Cardiac muscle cell (in vitro differentiated cells and primary cell): ENCODE data around the gene NCAPD2. TPM values are rescaled to one million over a fixed set of nuclear protein-coding genes. Genes with fewer than 3 reads are reported as not detected.

ENCODE experiments used
- DNase-seq, 2 donors: peaks; one replicate each; pipeline versions ENCODE4 v3.0.0 to v3.0.0-alpha.2; 2010 to 2017; ENCODE audit warnings: low read depth in 1 of 2, low spot score in 1 of 2
- H3K27ac ChIP-seq: fragments of 200-600 bp; sonication (generic); 2 replicates; pipeline ENCODE4 v1.5.1; 2016
- H3K27me3 ChIP-seq: fragments of 200-600 bp; sonication (generic); 2 replicates; pipeline ENCODE4 v1.6.0; 2016; ENCODE audit warnings: control low read depth
- H3K36me3 ChIP-seq: fragments of 200-600 bp; sonication (generic); 2 replicates; pipeline ENCODE4 v1.5.1; 2016; ENCODE audit warnings: control low read depth
- H3K4me1 ChIP-seq: fragments of 200-600 bp; sonication (generic); 2 replicates; pipeline ENCODE4 v1.8.1; 2017; ENCODE audit warnings: low read depth, mild to moderate bottlenecking, mixed run types
- H3K4me3 ChIP-seq: fragments of 200-600 bp; sonication (generic); 2 replicates; pipeline ENCODE4 v1.5.1; 2016; ENCODE audit warnings: mild to moderate bottlenecking
- H3K9me3 ChIP-seq: fragments of 200-600 bp; sonication (generic); 2 replicates; pipeline ENCODE4 v1.5.1; 2017; ENCODE audit warnings: low read depth, mild to moderate bottlenecking, control low read depth
- CTCF ChIP-seq: IDR thresholded peaks from 2 replicates; pipeline ENCODE4 v1.5.1; 2012; ENCODE audit warnings: low read depth, mild to moderate bottlenecking, low read length
- polyA plus RNA-seq: library from polyadenylated mRNA; unstranded; fragments of >200 nt; fragmentation: Nextera tagmentation; extraction: Ambion mirVana; gene quantifications from 2 replicates; pipeline ENCODE4 v1.2.1, GENCODE V29; 2016
- total RNA-seq: library from RNA; depleted of rRNA; stranded (reverse); fragments of >200 nt; gene quantifications from 2 replicates; pipeline ENCODE4 v1.2.3, GENCODE V29; 2016

The NCAPD2 gene
- total and polyA plus RNA-seq, 2 experiments from 2014 or later = 20.2 to 134 TPM

GRCh38 chr12:6458281-6459003 is 35.5 kb upstream of the NCAPD2 start:
- Histone ChIP-seq H3K27ac (no peak overlapping the region), H3K36me3 (peaks cover 12% of the 10 kb centered on the region), H3K4me1 (no peaks in the 10 kb centered on the region), H3K4me3 (no peak overlapping the region), H3K27me3 (no peaks in the 10 kb centered on the region), H3K9me3 (no peaks in the 10 kb centered on the region)
- no peak for TF ChIP-seq CTCF
- DNase-seq = no peak

- Histone ChIP-seq H3K4me1 (no peaks in the 10 kb centered on the region), H3K27me3 (no peaks in the 10 kb centered on the region), H3K9me3 (no peaks in the 10 kb centered on the region), H3K4me3 (no peak overlapping the region), H3K36me3 (peaks cover 14% of the 10 kb centered on the region), H3K27ac (no peak overlapping the region)
- TF ChIP-seq CTCF = no peak
- no peak for DNase-seq
Observed at GRCh38 chr12:6459004-6459337, 34.9 kb upstream of the NCAPD2 start.

GRCh38 chr12:6460751-6461371 is 33.0 kb upstream of the NCAPD2 start:
- Histone ChIP-seq H3K27ac (no peak overlapping the region), H3K4me1 (no peaks in the 10 kb centered on the region), H3K27me3 (no peaks in the 10 kb centered on the region), H3K9me3 (no peaks in the 10 kb centered on the region), H3K36me3 (peaks cover 14% of the 10 kb centered on the region), H3K4me3 (no peak overlapping the region)
- TF ChIP-seq CTCF = no peak
- no peak for DNase-seq

- DNase-seq = no peak
- Histone ChIP-seq H3K4me3 (no peak overlapping the region), H3K27ac (no peak overlapping the region), H3K9me3 (no peaks in the 10 kb centered on the region), H3K4me1 (no peaks in the 10 kb centered on the region), H3K27me3 (no peaks in the 10 kb centered on the region), H3K36me3 (peaks cover 14% of the 10 kb centered on the region)
- no peak for TF ChIP-seq CTCF
Observed at GRCh38 chr12:6461401-6462233, 32.3 kb upstream of the NCAPD2 start.

GRCh38 chr12:6462234-6462995 is 31.5 kb upstream of the NCAPD2 start:
- Histone ChIP-seq H3K36me3 (peaks cover 14% of the 10 kb centered on the region), H3K27me3 (no peaks in the 10 kb centered on the region), H3K4me3 (no peak overlapping the region), H3K27ac (no peak overlapping the region), H3K9me3 (no peaks in the 10 kb centered on the region), H3K4me1 (no peaks in the 10 kb centered on the region)
- TF ChIP-seq CTCF = no peak
- DNase-seq = no peak
